Activated CD4-positive, alpha-beta T cell treated with anti-CD3 and anti-CD28 coated beads, Interleukin-10, Interleukin-2, amounts not matched to agents 100 ng/mL and 50 ng/mL, durations not matched to agents 16 hours and 8 hours (primary cell): ENCODE results near the gene S1PR5.
A peak's percentile ranks its signal among the peaks of the same experiment; 100 is the strongest.
"Not testable (repeated sequence)": the region's sequence is repeated elsewhere in the genome, so short reads cannot be mapped to it uniquely, and the experiment has no call there.

Source experiments
- DNase-seq: peaks from one replicate; pipeline ENCODE4 v3.0.0-alpha.2; 2020

Gene S1PR5

GRCh38 chr19:10517361-10517759 lies at the start of gene S1PR5:
S1PR5 (minus strand) TSS chr19:10517447; CDS start chr19:10515011, 2,436 bp downstream.
- DNase-seq, result no peak

GRCh38 chr19:10566658-10567410 lies 49.6 kb upstream of the S1PR5 start:
- peak; percentile 76 for DNase-seq

- DNase-seq, result no peak
Observed at GRCh38 chr19:10566408-10566657, 49.1 kb upstream of the S1PR5 start.

- peak; percentile 100 for DNase-seq
Observed at GRCh38 chr19:10565567-10566407, 48.5 kb upstream of the S1PR5 start, which contains the start of gene KRI1. KRI1 (minus strand) TSS chr19:10566010; CDS start chr19:10565999, 11 bp downstream.

- peak; percentile 73 for DNase-seq
Observed at GRCh38 chr19:10565028-10565566, 47.9 kb upstream of the S1PR5 start.

- DNase-seq, result no peak
Observed at GRCh38 chr19:10562609-10563008, 45.4 kb upstream of the S1PR5 start.

- DNase-seq, result no peak
Observed at GRCh38 chr19:10560154-10560553, 42.9 kb upstream of the S1PR5 start.

GRCh38 chr19:10557603-10558197 lies 40.5 kb upstream of the S1PR5 start:
- DNase-seq, result no peak

- DNase-seq, result no peak
Observed at GRCh38 chr19:10555610-10555973, 38.3 kb upstream of the S1PR5 start.

- DNase-seq, result no peak
Observed at GRCh38 chr19:10554760-10555609, 37.7 kb upstream of the S1PR5 start.

- peak; percentile 77 for DNase-seq
Observed at GRCh38 chr19:10553943-10554381, 36.7 kb upstream of the S1PR5 start.

GRCh38 chr19:10553087-10553667 lies 35.9 kb upstream of the S1PR5 start:
- DNase-seq, result no peak

GRCh38 chr19:10552510-10553053 lies 35.3 kb upstream of the S1PR5 start:
- peak; percentile 49 for DNase-seq

GRCh38 chr19:10551698-10552301 lies 34.6 kb upstream of the S1PR5 start:
- DNase-seq, result peak; percentile 65

- not testable (repeated sequence) for DNase-seq
Observed at GRCh38 chr19:10551006-10551405, 33.8 kb upstream of the S1PR5 start.

- no peak for DNase-seq
Observed at GRCh38 chr19:10550336-10550735, 33.1 kb upstream of the S1PR5 start.

- DNase-seq, result no peak
Observed at GRCh38 chr19:10549733-10550132, 32.5 kb upstream of the S1PR5 start.

- no peak for DNase-seq
Observed at GRCh38 chr19:10548746-10549276, 31.6 kb upstream of the S1PR5 start.

- no peak for DNase-seq
Observed at GRCh38 chr19:10546817-10547216, 29.6 kb upstream of the S1PR5 start.

- no peak for DNase-seq
Observed at GRCh38 chr19:10544753-10545251, 27.6 kb upstream of the S1PR5 start.

GRCh38 chr19:10544242-10544752 lies 27.1 kb upstream of the S1PR5 start:
- peak; percentile 35 for DNase-seq
